GM23338 (cell line): Measurements from ENCODE around the gene KLRC3. TPM values are rescaled to one million over a fixed set of nuclear protein-coding genes. Genes with fewer than 3 reads are reported as not detected.

Experiments
- ATAC-seq: fragments of 200-7000 bp; cut with Tn5 transposase; 3 replicates; pipeline ENCODE4 v1.9.1; 2020
- DNase-seq: peaks from one replicate; pipeline ENCODE4 v3.0.0-alpha.2; 2015; ENCODE audit warnings: low spot score
- H2AFZ ChIP-seq: fragments of 200-600 bp; sonication (generic); 2 replicates; pipeline ENCODE4 v1.8.0; 2016; ENCODE audit warnings: antibody characterized with exemption, mild to moderate bottlenecking, moderate library complexity
- H3F3A ChIP-seq: fragments of 200-600 bp; sonication (generic); replicated peaks from 2 replicates; pipeline ENCODE4 v1.8.0; 2017; ENCODE audit warnings: antibody characterized with exemption, mixed run types, low read depth
- H3K27ac ChIP-seq: fragments of 200-600 bp; sonication (generic); 2 replicates; pipeline ENCODE4 v1.6.1; 2016; ENCODE audit warnings: low read depth
- H3K27me3 ChIP-seq: fragments of 200-600 bp; sonication (generic); 2 replicates; pipeline ENCODE4 v1.8.0; 2016; ENCODE audit warnings: mild to moderate bottlenecking, mixed run types, moderate library complexity; ENCODE audit not compliant: insufficient read depth
- H3K36me3 ChIP-seq: fragments of 200-600 bp; sonication (generic); 2 replicates; pipeline ENCODE4 v1.8.0; 2016; ENCODE audit warnings: mild to moderate bottlenecking; ENCODE audit not compliant: insufficient read depth
- H3K4me1 ChIP-seq: fragments of 200-600 bp; sonication (generic); 2 replicates; pipeline ENCODE4 v1.8.0; 2016; ENCODE audit warnings: mild to moderate bottlenecking, moderate library complexity; ENCODE audit not compliant: insufficient read depth
- H3K4me2 ChIP-seq: fragments of 200-600 bp; sonication (generic); 2 replicates; pipeline ENCODE4 v1.7.1; 2017; ENCODE audit warnings: mixed run types
- H3K4me3 ChIP-seq: fragments of 200-600 bp; sonication (generic); 2 replicates; pipeline ENCODE4 v1.6.1; 2016; ENCODE audit warnings: mixed run types
- H3K79me2 ChIP-seq: fragments of 200-600 bp; sonication (generic); replicated peaks from 2 replicates; pipeline ENCODE4 v1.8.0; 2017; ENCODE audit warnings: mild to moderate bottlenecking; ENCODE audit not compliant: insufficient read depth
- H3K9me2 ChIP-seq: fragments of 200-600 bp; sonication (generic); 2 replicates; pipeline ENCODE4 v1.8.0; 2017; ENCODE audit not compliant: insufficient read depth
- H4K20me1 ChIP-seq: fragments of 200-600 bp; sonication (generic); replicated peaks from 2 replicates; pipeline ENCODE4 v1.8.0; 2017; ENCODE audit warnings: mild to moderate bottlenecking; ENCODE audit not compliant: insufficient read depth
- H3K27ac Mint-ChIP-seq: 2 replicates; pipeline ENCODE4 v1.8.0; 2020; ENCODE audit warnings: inconsistent platforms, mild to moderate bottlenecking, moderate library complexity, mixed read lengths
- H3K27me3 Mint-ChIP-seq: 3 replicates; pipeline ENCODE4 v1.8.0; 2022; ENCODE audit warnings: low read depth, mild to moderate bottlenecking, moderate library complexity, mixed read lengths, inconsistent platforms; ENCODE audit not compliant: insufficient read depth, poor library complexity
- H3K36me3 Mint-ChIP-seq: 3 replicates; pipeline ENCODE4 v1.8.0; 2021; ENCODE audit warnings: low read depth, mild to moderate bottlenecking, inconsistent platforms, moderate library complexity, mixed read lengths
- H3K4me1 Mint-ChIP-seq: 3 replicates; pipeline ENCODE4 v1.8.0; 2020; ENCODE audit warnings: mild to moderate bottlenecking, inconsistent platforms, mixed read lengths
- H3K4me3 Mint-ChIP-seq: 3 replicates; pipeline ENCODE4 v1.8.0; 2021; ENCODE audit warnings: moderate library complexity, mild to moderate bottlenecking, inconsistent platforms, mixed read lengths
- H3K9me3 Mint-ChIP-seq: 3 replicates; pipeline ENCODE4 v1.8.0; 2020; ENCODE audit warnings: moderate library complexity, mild to moderate bottlenecking, inconsistent platforms, mixed read lengths
- CREB1 ChIP-seq: fragments of 250-450 bp; sonication (Bioruptor Pico); IDR thresholded peaks from 2 replicates; pipeline ENCODE4 v1.5.0; 2020; ENCODE audit warnings: low read depth, mild to moderate bottlenecking, moderate library complexity
- CTCF ChIP-seq, 2 experiments: fragments of 200-600 bp in 1 of 2; sonication (generic) in 1 of 2; conservative IDR thresholded peaks; 2 replicates each; pipeline versions ENCODE4 v1.5.1 to v1.6.1; 2016 to 2017; ENCODE audit warnings: antibody characterized with exemption in 2 of 2, low read depth in 2 of 2, mild to moderate bottlenecking in 2 of 2, moderate library complexity in 1 of 2
- ETS1 ChIP-seq: IDR thresholded peaks from 2 replicates; pipeline ENCODE4 v1.6.1; 2016; ENCODE audit warnings: antibody characterized with exemption
- EZH2 ChIP-seq: fragments of 200-600 bp; sonication (generic); IDR thresholded peaks from one replicate; pipeline ENCODE4 v1.8.0; 2017; ENCODE audit warnings: antibody characterized with exemption, mild to moderate bottlenecking, low read depth; ENCODE audit not compliant: unreplicated experiment
- EZH2phosphoT487 ChIP-seq: fragments of 200-600 bp; sonication (generic); IDR thresholded peaks from one replicate; pipeline ENCODE4 v1.8.1; 2018; ENCODE audit warnings: antibody characterized with exemption; ENCODE audit not compliant: unreplicated experiment
- JUNB ChIP-seq: IDR thresholded peaks from one replicate; pipeline ENCODE4 v1.6.1; 2016; ENCODE audit warnings: antibody characterized with exemption; ENCODE audit not compliant: unreplicated experiment
- NANOG ChIP-seq: IDR thresholded peaks from 2 replicates; pipeline ENCODE4 v1.6.1; 2016; ENCODE audit warnings: antibody characterized with exemption, borderline replicate concordance
- POLR2AphosphoS5 ChIP-seq: IDR thresholded peaks from 2 replicates; pipeline ENCODE4 v1.6.1; 2016; ENCODE audit warnings: antibody characterized with exemption, low read depth
- REST ChIP-seq: IDR thresholded peaks from one replicate; pipeline ENCODE4 v1.6.1; 2018; ENCODE audit warnings: antibody characterized with exemption; ENCODE audit not compliant: unreplicated experiment
- STAT1 ChIP-seq: IDR thresholded peaks from one replicate; pipeline ENCODE4 v1.6.1; 2016; ENCODE audit warnings: antibody characterized with exemption; ENCODE audit not compliant: unreplicated experiment
- ZNF114 ChIP-seq: fragments of 250-450 bp; sonication (Bioruptor Pico); IDR thresholded peaks from 2 replicates; pipeline ENCODE4 v1.5.0; 2020; ENCODE audit warnings: mild to moderate bottlenecking, moderate library complexity
- ZNF331 ChIP-seq: fragments of 250-450 bp; sonication (Bioruptor Pico); IDR thresholded peaks from 2 replicates; pipeline ENCODE4 v1.5.0; 2020; ENCODE audit warnings: low read depth, mild to moderate bottlenecking, moderate library complexity
- ZNF462 ChIP-seq: fragments of 250-450 bp; sonication (Bioruptor Pico); IDR thresholded peaks from 2 replicates; pipeline ENCODE4 v1.5.0; 2020; ENCODE audit warnings: mild to moderate bottlenecking, moderate library complexity
- polyA plus RNA-seq: library from polyadenylated mRNA; unstranded; fragments of >200 nt; fragmentation: Nextera tagmentation; extraction: Ambion mirVana; gene quantifications from 2 replicates; pipeline ENCODE4 v1.2.1, GENCODE V29; 2016
- total RNA-seq: library from RNA; depleted of rRNA; stranded (reverse); fragments of >200 nt; shearing (Covaris generic); gene quantifications from 2 replicates; pipeline ENCODE4 v1.2.3, GENCODE V29; 2014

Gene KLRC3
- total and polyA plus RNA-seq, 2 experiments from 2014 or later = not detected

GRCh38 chr12:10408842-10409241, 11.6 kb downstream of the KLRC3 start:
- ATAC-seq = peak; percentile 56
- H3K4me3 Mint-ChIP-seq = no peak overlapping the region
- no peaks in the 10 kb centered on the region for H3K36me3 ChIP-seq
- peaks cover 13% of the 10 kb centered on the region; the same call in 2 of the 3 replicates for H3K4me1 Mint-ChIP-seq
- H3K4me1 ChIP-seq = no peaks in the 10 kb centered on the region
- no peaks in the 10 kb centered on the region for H3K9me2 ChIP-seq
- no peaks in the 10 kb centered on the region for H3F3A ChIP-seq
- no peak overlapping the region for H3K4me2 ChIP-seq
- no peaks in the 10 kb centered on the region for H3K79me2 ChIP-seq
- no peak overlapping the region for H3K27ac ChIP-seq
- DNase-seq = no peak
- no peaks in the 10 kb centered on the region for H3K9me3 Mint-ChIP-seq
- H4K20me1 ChIP-seq = no peaks in the 10 kb centered on the region
- H3K36me3 Mint-ChIP-seq = no peaks in the 10 kb centered on the region
- no peak overlapping the region for H2AFZ ChIP-seq
- no peak overlapping the region for H3K4me3 ChIP-seq
- no peaks in the 10 kb centered on the region for H3K27me3 Mint-ChIP-seq
- no peaks in the 10 kb centered on the region for H3K27me3 ChIP-seq
- TF ChIP-seq STAT1 = no peak
- TF ChIP-seq POLR2AphosphoS5 = no peak
- TF ChIP-seq ZNF331 (CRISPR knock-in tag) = no peak
- TF ChIP-seq CREB1 (CRISPR knock-in tag) = no peak
- TF ChIP-seq ETS1 = no peak
- no peak for TF ChIP-seq REST
- no peak for TF ChIP-seq NANOG
- no peak for TF ChIP-seq CTCF (conservative IDR thresholded peaks at IDR 0.05; ENCODE audit: low read depth in 2 of 2)
- TF ChIP-seq EZH2phosphoT487 = no peak
- no peak for TF ChIP-seq ZNF462 (CRISPR knock-in tag)
- TF ChIP-seq JUNB = no peak
- no peak for TF ChIP-seq ZNF114
- TF ChIP-seq EZH2 = no peak
- no peak overlapping the region for H3K27ac Mint-ChIP-seq
